ENCODE measurements around the gene VPS11.

VPS11 gene

DNA sequence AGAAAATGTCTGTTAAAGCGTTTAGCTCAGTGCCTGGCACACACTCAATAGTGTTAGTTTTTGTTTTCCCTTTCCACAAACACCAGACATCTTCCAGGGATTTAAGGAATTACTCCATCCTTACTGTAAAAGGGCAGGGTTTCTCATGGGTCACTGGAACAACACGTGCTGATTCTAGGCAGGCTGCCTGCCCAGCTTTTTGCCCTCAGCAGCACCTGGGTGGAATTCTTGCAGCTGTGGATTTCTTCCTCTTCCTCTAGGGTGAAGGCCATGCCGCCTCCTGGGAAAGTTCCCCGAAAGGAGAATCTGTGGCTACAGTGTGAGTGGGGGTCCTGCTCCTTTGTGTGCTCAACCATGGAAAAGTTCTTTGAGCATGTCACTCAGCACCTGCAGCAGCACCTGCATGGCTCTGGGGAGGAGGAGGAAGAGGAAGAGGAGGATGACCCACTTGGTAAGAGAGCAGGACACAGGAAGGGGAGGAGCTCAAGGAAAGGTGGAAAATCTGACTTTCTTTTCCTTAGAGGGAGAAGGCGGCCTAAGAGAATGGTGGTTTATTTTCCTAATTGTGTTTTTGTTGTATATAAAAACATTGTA, 59.2 kb downstream of the VPS11 start:
- DNase-seq, result no peak

DNA sequence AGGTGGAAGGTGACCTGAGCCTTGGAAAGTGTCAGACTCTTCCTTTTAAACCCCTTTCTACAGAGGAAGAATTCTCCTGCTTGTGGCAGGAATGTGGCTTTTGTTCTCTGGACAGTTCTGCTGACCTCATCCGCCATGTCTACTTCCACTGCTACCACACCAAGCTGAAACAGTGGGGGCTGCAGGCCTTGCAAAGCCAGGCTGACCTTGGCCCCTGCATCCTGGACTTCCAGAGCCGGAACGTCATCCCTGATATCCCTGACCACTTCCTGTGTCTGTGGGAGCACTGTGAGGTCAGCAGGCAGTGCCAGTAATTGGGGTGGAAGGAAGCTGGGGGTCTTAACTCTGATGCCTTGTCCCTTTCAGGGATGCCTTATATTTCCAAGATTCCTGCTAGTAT, 63.0 kb downstream of the VPS11 start:
- no peak for DNase-seq

All from hematopoietic multipotent progenitor cell treated with erythropoietin and hydrocortisone succinate and interleukin-3 and kit ligand, for 4 days (in vitro differentiated cells).